ENCODE measurements around the gene MRPL14. TPM values are rescaled to one million over a fixed set of nuclear protein-coding genes. Genes with fewer than 3 reads are reported as not detected.
A peak's percentile ranks its signal among the peaks of the same experiment; 100 is the strongest.

MRPL14 gene
- total and polyA plus RNA-seq, 2 experiments from 2014 or later: 62.6 to 191 TPM

DNA sequence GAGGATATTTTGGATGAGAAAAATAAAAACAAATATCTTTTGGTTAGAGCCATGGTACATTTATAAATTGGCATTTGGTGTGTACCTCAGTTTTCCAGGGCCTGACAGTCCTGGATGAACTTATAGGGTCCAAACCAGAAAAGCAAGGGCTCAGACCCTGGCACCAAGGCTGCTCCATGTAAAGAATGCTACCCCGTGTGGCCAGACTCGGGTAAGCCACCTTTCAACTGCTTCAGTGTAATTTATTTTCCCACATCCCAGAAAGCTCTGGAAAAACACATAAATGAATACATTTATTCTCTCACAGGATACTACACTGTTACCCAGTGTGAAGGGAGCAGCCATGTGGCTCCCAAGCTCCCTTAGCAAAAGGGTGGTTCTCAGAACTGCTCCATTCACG is 13.8 kb downstream of the MRPL14 start:
- Histone ChIP-seq H2AFZ (no peak overlapping the region), H3K27ac (ENCODE audit: low read depth) (no peak overlapping the region), H3K9me2 (ENCODE audit: insufficient read depth) (no peaks in the 10 kb centered on the region), H3K27me3 (ENCODE audit: insufficient read depth) (no peaks in the 10 kb centered on the region), H4K20me1 (replicated peaks; ENCODE audit: insufficient read depth) (peaks cover 49% of the 10 kb centered on the region), H3K4me1 (ENCODE audit: insufficient read depth) (peaks cover 8% of the 10 kb centered on the region; the same call in 1 of the 2 replicates), H3K79me2 (replicated peaks; ENCODE audit: insufficient read depth) (peaks cover 59% of the 10 kb centered on the region), H3K4me2 (no peak overlapping the region), H3F3A (replicated peaks; ENCODE audit: low read depth) (0 out of 2 replicates have a peak, but pooled peaks cover 3% of the 10 kb centered on the region), H3K4me3 (no peak overlapping the region), H3K36me3 (ENCODE audit: insufficient read depth) (peaks cover 32% of the 10 kb centered on the region)
- peaks cover 58% of the 10 kb centered on the region for H3K36me3 Mint-ChIP-seq (ENCODE audit: low read depth)
- DNase-seq (ENCODE audit: low spot score) (peak; percentile 50), ATAC-seq (peak; percentile 74)
- H3K27ac Mint-ChIP-seq: no peak overlapping the region
- TF ChIP-seq, protein P1, sequence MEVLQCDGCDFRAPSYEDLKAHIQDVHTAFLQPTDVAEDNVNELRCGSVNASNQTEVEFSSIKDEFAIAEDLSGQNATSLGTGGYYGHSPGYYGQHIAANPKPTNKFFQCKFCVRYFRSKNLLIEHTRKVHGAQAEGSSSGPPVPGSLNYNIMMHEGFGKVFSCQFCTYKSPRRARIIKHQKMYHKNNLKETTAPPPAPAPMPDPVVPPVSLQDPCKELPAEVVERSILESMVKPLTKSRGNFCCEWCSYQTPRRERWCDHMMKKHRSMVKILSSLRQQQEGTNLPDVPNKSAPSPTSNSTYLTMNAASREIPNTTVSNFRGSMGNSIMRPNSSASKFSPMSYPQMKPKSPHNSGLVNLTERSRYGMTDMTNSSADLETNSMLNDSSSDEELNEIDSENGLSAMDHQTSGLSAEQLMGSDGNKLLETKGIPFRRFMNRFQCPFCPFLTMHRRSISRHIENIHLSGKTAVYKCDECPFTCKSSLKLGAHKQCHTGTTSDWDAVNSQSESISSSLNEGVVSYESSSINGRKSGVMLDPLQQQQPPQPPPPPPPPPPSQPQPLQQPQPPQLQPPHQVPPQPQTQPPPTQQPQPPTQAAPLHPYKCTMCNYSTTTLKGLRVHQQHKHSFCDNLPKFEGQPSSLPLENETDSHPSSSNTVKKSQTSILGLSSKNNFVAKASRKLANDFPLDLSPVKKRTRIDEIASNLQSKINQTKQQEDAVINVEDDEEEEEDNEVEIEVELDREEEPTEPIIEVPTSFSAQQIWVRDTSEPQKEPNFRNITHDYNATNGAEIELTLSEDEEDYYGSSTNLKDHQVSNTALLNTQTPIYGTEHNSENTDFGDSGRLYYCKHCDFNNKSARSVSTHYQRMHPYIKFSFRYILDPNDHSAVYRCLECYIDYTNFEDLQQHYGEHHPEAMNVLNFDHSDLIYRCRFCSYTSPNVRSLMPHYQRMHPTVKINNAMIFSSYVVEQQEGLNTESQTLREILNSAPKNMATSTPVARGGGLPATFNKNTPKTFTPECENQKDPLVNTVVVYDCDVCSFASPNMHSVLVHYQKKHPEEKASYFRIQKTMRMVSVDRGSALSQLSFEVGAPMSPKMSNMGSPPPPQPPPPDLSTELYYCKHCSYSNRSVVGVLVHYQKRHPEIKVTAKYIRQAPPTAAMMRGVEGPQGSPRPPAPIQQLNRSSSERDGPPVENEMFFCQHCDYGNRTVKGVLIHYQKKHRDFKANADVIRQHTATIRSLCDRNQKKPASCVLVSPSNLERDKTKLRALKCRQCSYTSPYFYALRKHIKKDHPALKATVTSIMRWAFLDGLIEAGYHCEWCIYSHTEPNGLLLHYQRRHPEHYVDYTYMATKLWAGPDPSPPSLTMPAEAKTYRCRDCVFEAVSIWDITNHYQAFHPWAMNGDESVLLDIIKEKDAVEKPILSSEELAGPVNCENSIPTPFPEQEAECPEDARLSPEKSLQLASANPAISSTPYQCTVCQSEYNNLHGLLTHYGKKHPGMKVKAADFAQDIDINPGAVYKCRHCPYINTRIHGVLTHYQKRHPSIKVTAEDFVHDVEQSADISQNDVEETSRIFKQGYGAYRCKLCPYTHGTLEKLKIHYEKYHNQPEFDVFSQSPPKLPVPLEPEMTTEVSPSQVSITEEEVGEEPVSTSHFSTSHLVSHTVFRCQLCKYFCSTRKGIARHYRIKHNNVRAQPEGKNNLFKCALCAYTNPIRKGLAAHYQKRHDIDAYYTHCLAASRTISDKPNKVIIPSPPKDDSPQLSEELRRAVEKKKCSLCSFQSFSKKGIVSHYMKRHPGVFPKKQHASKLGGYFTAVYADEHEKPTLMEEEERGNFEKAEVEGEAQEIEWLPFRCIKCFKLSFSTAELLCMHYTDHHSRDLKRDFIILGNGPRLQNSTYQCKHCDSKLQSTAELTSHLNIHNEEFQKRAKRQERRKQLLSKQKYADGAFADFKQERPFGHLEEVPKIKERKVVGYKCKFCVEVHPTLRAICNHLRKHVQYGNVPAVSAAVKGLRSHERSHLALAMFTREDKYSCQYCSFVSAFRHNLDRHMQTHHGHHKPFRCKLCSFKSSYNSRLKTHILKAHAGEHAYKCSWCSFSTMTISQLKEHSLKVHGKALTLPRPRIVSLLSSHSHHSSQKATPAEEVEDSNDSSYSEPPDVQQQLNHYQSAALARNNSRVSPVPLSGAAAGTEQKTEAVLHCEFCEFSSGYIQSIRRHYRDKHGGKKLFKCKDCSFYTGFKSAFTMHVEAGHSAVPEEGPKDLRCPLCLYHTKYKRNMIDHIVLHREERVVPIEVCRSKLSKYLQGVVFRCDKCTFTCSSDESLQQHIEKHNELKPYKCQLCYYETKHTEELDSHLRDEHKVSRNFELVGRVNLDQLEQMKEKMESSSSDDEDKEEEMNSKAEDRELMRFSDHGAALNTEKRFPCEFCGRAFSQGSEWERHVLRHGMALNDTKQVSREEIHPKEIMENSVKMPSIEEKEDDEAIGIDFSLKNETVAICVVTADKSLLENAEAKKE (CRISPR knock-in tag; IDR thresholded peaks at IDR 0.05): no peak
- TF ChIP-seq, protein P2, sequence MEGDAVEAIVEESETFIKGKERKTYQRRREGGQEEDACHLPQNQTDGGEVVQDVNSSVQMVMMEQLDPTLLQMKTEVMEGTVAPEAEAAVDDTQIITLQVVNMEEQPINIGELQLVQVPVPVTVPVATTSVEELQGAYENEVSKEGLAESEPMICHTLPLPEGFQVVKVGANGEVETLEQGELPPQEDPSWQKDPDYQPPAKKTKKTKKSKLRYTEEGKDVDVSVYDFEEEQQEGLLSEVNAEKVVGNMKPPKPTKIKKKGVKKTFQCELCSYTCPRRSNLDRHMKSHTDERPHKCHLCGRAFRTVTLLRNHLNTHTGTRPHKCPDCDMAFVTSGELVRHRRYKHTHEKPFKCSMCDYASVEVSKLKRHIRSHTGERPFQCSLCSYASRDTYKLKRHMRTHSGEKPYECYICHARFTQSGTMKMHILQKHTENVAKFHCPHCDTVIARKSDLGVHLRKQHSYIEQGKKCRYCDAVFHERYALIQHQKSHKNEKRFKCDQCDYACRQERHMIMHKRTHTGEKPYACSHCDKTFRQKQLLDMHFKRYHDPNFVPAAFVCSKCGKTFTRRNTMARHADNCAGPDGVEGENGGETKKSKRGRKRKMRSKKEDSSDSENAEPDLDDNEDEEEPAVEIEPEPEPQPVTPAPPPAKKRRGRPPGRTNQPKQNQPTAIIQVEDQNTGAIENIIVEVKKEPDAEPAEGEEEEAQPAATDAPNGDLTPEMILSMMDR (conservative IDR thresholded peaks at IDR 0.05; ENCODE audit: low read depth in 2 of 2): peak; percentile 13 to 35; a peak in 1 of 4 replicates
- TF ChIP-seq STAT1 (IDR thresholded peaks at IDR 0.05; ENCODE audit: unreplicated experiment) (no peak), EZH2 (IDR thresholded peaks at IDR 0.05; ENCODE audit: low read depth, unreplicated experiment) (no peak), ZNF114 (CRISPR knock-in tag; IDR thresholded peaks at IDR 0.05) (no peak)
- H3K9me3 Mint-ChIP-seq: no peaks in the 10 kb centered on the region
- peaks cover 2% of the 10 kb centered on the region for H3K27me3 Mint-ChIP-seq (ENCODE audit: insufficient read depth, low read depth, poor library complexity)
- no peak overlapping the region for H3K4me3 Mint-ChIP-seq
- H3K4me1 Mint-ChIP-seq: peaks cover 13% of the 10 kb centered on the region

Data from GM23338 (cell line).